H1 (cell line): ENCODE measurements around the gene NAV2. TPM values are rescaled to one million over a fixed set of nuclear protein-coding genes. Genes with fewer than 3 reads are reported as not detected.

Source experiments
- ATF3 ChIP-seq: IDR thresholded peaks from 2 replicates; pipeline ENCODE4 v1.6.1; 2011; ENCODE audit warnings: low read depth, mild to moderate bottlenecking, low read length; ENCODE audit not compliant: insufficient read depth
- CEBPB ChIP-seq: IDR thresholded peaks from 2 replicates; pipeline ENCODE4 v1.6.1; 2012; ENCODE audit warnings: low read depth, low read length
- CHD7 ChIP-seq: fragments of 300-600 bp; sonication (generic); IDR thresholded peaks from 2 replicates; pipeline ENCODE4 v1.7.1; 2012; ENCODE audit warnings: low read length, moderate library complexity, mild to moderate bottlenecking, inconsistent platforms; ENCODE audit not compliant: insufficient replicate concordance
- JUND ChIP-seq: IDR thresholded peaks from 2 replicates; pipeline ENCODE4 v1.6.1; 2011; ENCODE audit warnings: mild to moderate bottlenecking, improper control_type of control experiment, low read length
- PHF8 ChIP-seq: fragments of 200-600 bp; sonication (generic); conservative IDR thresholded peaks from 2 replicates; pipeline ENCODE4 v1.7.1; 2012; ENCODE audit warnings: low read depth, mild to moderate bottlenecking, inconsistent platforms, low read length, moderate library complexity
- RNF2 ChIP-seq: fragments of 200-900, 300-1000 bp; sonication (generic); IDR thresholded peaks from 2 replicates; pipeline ENCODE4 v1.7.1; 2016; ENCODE audit warnings: borderline replicate concordance, low read depth, mild to moderate bottlenecking, antibody characterized with exemption, low read length; ENCODE audit not compliant: poor library complexity, severe bottlenecking; ENCODE audit errors: missing control alignments
- SAP30 ChIP-seq: fragments of 300-600 bp; sonication (generic); IDR thresholded peaks from 2 replicates; pipeline ENCODE4 v1.7.1; 2012; ENCODE audit warnings: low read length, moderate library complexity, mild to moderate bottlenecking, inconsistent platforms; ENCODE audit not compliant: insufficient read depth, insufficient replicate concordance
- TBP ChIP-seq: IDR thresholded peaks from 2 replicates; pipeline ENCODE4 v1.6.1; 2011; ENCODE audit warnings: low read depth, low read length, improper control_type of control experiment
- polyA plus RNA-seq, 7 experiments: library from polyadenylated mRNA; depleted of rRNA in 3 of 7; stranded (reverse) in 5 of 7; unstranded in 2 of 7; fragments of >200 nt in 5 of 7; fragments of 200-250 nt in 2 of 7; gene quantifications; 1 replicate in 5 of 7; 2 replicates in 1 of 7; 4 replicates in 1 of 7; pipeline versions ENCODE4 v1.2.1 to v1.2.3, GENCODE V29; 2011 to 2013; ENCODE audit warnings: missing spikeins in 2 of 7, mixed read lengths in 2 of 7
- total RNA-seq: library from RNA; stranded (reverse); fragmentation: NEBNext Ultra II Directional; extraction: Animal tissue kit (Norgen Biotek cat#: 25700); gene quantifications from 2 replicates; pipeline ENCODE4 v1.2.1, GENCODE V29; 2021

NAV2 gene
- total and polyA plus RNA-seq, 2 of the 8 experiments (the other 6 are each of a cell fraction or from before 2014, with no cell fraction given) = 35.6 to 73.6 TPM

- TF ChIP-seq CHD7 (no peak), JUND (0 out of 2 replicates have a peak, but pooled peaks have one; percentile 18), RNF2 (no peak), SAP30 (peak; percentile 41), TBP (no peak), PHF8 (no peak), ATF3 (peak; percentile 80), CEBPB (peak; percentile 87)
Measured at GRCh38 chr11:19808076-19808911, 95.7 kb downstream of the NAV2 start (continued).
